A673 (cell line): ENCODE measurements around the gene PNPLA1. TPM values are rescaled to one million over a fixed set of nuclear protein-coding genes. Genes with fewer than 3 reads are reported as not detected.

Experiments
- BruUV-seq: library from RNA; stranded (reverse); fragments of 400-500 nt; replicated peaks from 2 replicates; lab custom pipeline; 2021; lab: Mats Ljungman, UMichigan
- CTCF ChIA-PET: fragments of 300-600 bp; sonication (Branson Sonifier 250); formaldehyde crosslinking; loops from one replicate; lab custom pipeline; 2022; ENCODE audit warnings: antibody characterized with exemption; lab: Charles Lee
- POLR2A ChIA-PET: fragments of 300-600 bp; sonication (Branson Sonifier 250); formaldehyde crosslinking; loops from one replicate; lab custom pipeline; 2022; ENCODE audit warnings: antibody characterized with exemption; ENCODE audit not compliant: low non-redundant PET; lab: Charles Lee
- DNase-seq: peaks from one replicate; pipeline ENCODE4 v3.0.0-alpha.2; 2015; ENCODE audit warnings: low spot score
- H3K27ac ChIP-seq: fragments of 200-600 bp; sonication (generic); 2 replicates; pipeline ENCODE4 v1.5.1; 2016; ENCODE audit warnings: mixed run types, low read depth, mild to moderate bottlenecking, mixed read lengths, antibody characterized with exemption, low read length; ENCODE audit not compliant: poor library complexity, severe bottlenecking
- H3K27me3 ChIP-seq: fragments of 200-600 bp; sonication (generic); replicated peaks from 2 replicates; pipeline ENCODE4 v1.6.1; 2017; ENCODE audit warnings: mixed run types, low read depth, mild to moderate bottlenecking, mixed read lengths, antibody characterized with exemption, low read length; ENCODE audit not compliant: insufficient read depth, poor library complexity
- H3K36me3 ChIP-seq: fragments of 200-600 bp; sonication (generic); 2 replicates; pipeline ENCODE4 v1.6.1; 2016; ENCODE audit warnings: mixed run types, mild to moderate bottlenecking, mixed read lengths, antibody characterized with exemption, low read length; ENCODE audit not compliant: insufficient read depth, poor library complexity, severe bottlenecking
- H3K4me1 ChIP-seq: fragments of 200-600 bp; sonication (generic); 2 replicates; pipeline ENCODE4 v1.6.1; 2017; ENCODE audit warnings: mixed run types, mild to moderate bottlenecking, mixed read lengths, antibody characterized with exemption, low read length; ENCODE audit not compliant: insufficient read depth, poor library complexity, severe bottlenecking
- H3K4me3 ChIP-seq: fragments of 200-600 bp; sonication (generic); 2 replicates; pipeline ENCODE4 v1.5.1; 2016; ENCODE audit warnings: low read depth, mixed run types, mild to moderate bottlenecking, mixed read lengths, low read length; ENCODE audit not compliant: poor library complexity, severe bottlenecking
- H3K9me3 ChIP-seq: fragments of 200-600 bp; sonication (generic); 2 replicates; pipeline ENCODE4 v1.6.1; 2016; ENCODE audit warnings: mixed run types, low read depth, mild to moderate bottlenecking, mixed read lengths, antibody characterized with exemption, low read length; ENCODE audit not compliant: poor library complexity, severe bottlenecking
- CTCF ChIP-seq: fragments of 300-800, 200-600 bp; sonication (generic); conservative IDR thresholded peaks from 2 replicates; pipeline ENCODE4 v1.5.1; 2017; ENCODE audit warnings: low read depth, mild to moderate bottlenecking, antibody characterized with exemption, low read length, moderate library complexity, mixed read lengths
- EZH2 ChIP-seq: fragments of 200-600 bp; sonication (generic); IDR thresholded peaks from 2 replicates; pipeline ENCODE4 v1.6.1; 2017; ENCODE audit warnings: borderline replicate concordance, low read depth, mild to moderate bottlenecking, mixed read lengths, antibody characterized with exemption, low read length; ENCODE audit not compliant: poor library complexity, severe bottlenecking
- intact Hi-C: fragments of 100-400 bp; cut with micrococcal nuclease; formaldehyde crosslinking; loops from one replicate; pipeline ENCODE4 v1.10.0; 2022; ENCODE audit not compliant: unreplicated experiment
- total RNA-seq: library from RNA; stranded (reverse); gene quantifications from 2 replicates; pipeline ENCODE4 v1.2.3, GENCODE V29; 2021

Gene PNPLA1
- total RNA-seq, 1 experiment from 2014 or later, result 0.26 TPM

GRCh38 chr6:36308514-36308913, 38.7 kb downstream of the PNPLA1 start:
- Histone ChIP-seq H3K27ac (no peak overlapping the region), H3K27me3 (no peaks in the 10 kb centered on the region), H3K9me3 (no peaks in the 10 kb centered on the region), H3K4me1 (no peaks in the 10 kb centered on the region), H3K36me3 (no peaks in the 10 kb centered on the region), H3K4me3 (no peak overlapping the region)
- no peak for DNase-seq
- CTCF ChIA-PET, result interaction anchor here (0.6 kb wide), 1 partner anchor 856 kb away, joined by 8 read pairs; the partner anchor contains the start of gene FANCE
- POLR2A ChIA-PET, result no interaction called here
- intact Hi-C loops, result no loop called here
- no TSS peak for BruUV-seq
- no peak for TF ChIP-seq EZH2
- TF ChIP-seq CTCF, result no peak

- Histone ChIP-seq H3K4me3 (no peak overlapping the region), H3K36me3 (no peaks in the 10 kb centered on the region), H3K9me3 (no peaks in the 10 kb centered on the region), H3K27me3 (no peaks in the 10 kb centered on the region), H3K27ac (no peak overlapping the region), H3K4me1 (no peaks in the 10 kb centered on the region)
- TF ChIP-seq EZH2 (no peak), CTCF (no peak)
- BruUV-seq, result no TSS peak
- no peak for DNase-seq
- intact Hi-C loops, result no loop called here
- ChIA-PET CTCF (no interaction called here), POLR2A (no interaction called here)
These were observed 39.3 kb downstream of the PNPLA1 start for GRCh38 chr6:36309203-36309602.

- intact Hi-C loops, result no loop called here
- Histone ChIP-seq H3K27ac (no peak overlapping the region), H3K36me3 (no peaks in the 10 kb centered on the region), H3K27me3 (no peaks in the 10 kb centered on the region), H3K9me3 (no peaks in the 10 kb centered on the region), H3K4me3 (no peak overlapping the region), H3K4me1 (no peaks in the 10 kb centered on the region)
- no TSS peak for BruUV-seq
- TF ChIP-seq CTCF (no peak), EZH2 (no peak)
- no peak for DNase-seq
- CTCF ChIA-PET, result no interaction called here
- POLR2A ChIA-PET, result no interaction called here
These were observed 40.0 kb downstream of the PNPLA1 start for GRCh38 chr6:36309900-36310299.
